HL-60 (cell line): ENCODE data around the gene SLIT1.

Experiments used
- DNase-seq, 2 experiments: peaks; one replicate each; pipeline ENCODE4 v3.0.0-alpha.2; 2010 to 2020; ENCODE audit warnings: low read depth in 1 of 2, low spot score in 1 of 2
- H3K27ac ChIP-seq: fragments of 250-450 bp; sonication (Bioruptor Pico); replicated peaks from 2 replicates; pipeline ENCODE4 v1.5.1; 2020; ENCODE audit warnings: mild to moderate bottlenecking, moderate library complexity
- H3K27me3 ChIP-seq: fragments of 250-450 bp; sonication (Bioruptor Pico); 2 replicates; pipeline ENCODE4 v1.5.1; 2021; ENCODE audit warnings: mild to moderate bottlenecking, moderate library complexity; ENCODE audit not compliant: insufficient read depth, poor library complexity, severe bottlenecking
- H3K4me3 ChIP-seq: replicated peaks from 2 replicates; pipeline ENCODE4 v1.5.1; 2011; ENCODE audit warnings: mild to moderate bottlenecking, control low read depth, low read length; ENCODE audit not compliant: insufficient read depth
- CTCF ChIP-seq: IDR thresholded peaks from one replicate; pipeline ENCODE4 v1.5.1; 2011; ENCODE audit warnings: low read length, control low read depth, inconsistent platforms; ENCODE audit not compliant: insufficient read depth
- GABPA ChIP-seq: IDR thresholded peaks from 2 replicates; pipeline ENCODE4 v1.6.1; 2012; ENCODE audit warnings: low read depth
- POLR2AphosphoS5 ChIP-seq: IDR thresholded peaks from 2 replicates; pipeline ENCODE4 v1.6.1; 2012; ENCODE audit warnings: low read depth
- REST ChIP-seq: IDR thresholded peaks from 2 replicates; pipeline ENCODE4 v1.6.1; 2012; ENCODE audit warnings: low read depth; ENCODE audit not compliant: insufficient replicate concordance
- SPI1 ChIP-seq: IDR thresholded peaks from 2 replicates; pipeline ENCODE4 v1.6.1; 2012; ENCODE audit warnings: low read depth, mild to moderate bottlenecking, borderline replicate concordance

SLIT1 gene

GRCh38 chr10:97100657-97101056 is 85.1 kb downstream of the SLIT1 start:
- TF ChIP-seq REST, result no peak
- TF ChIP-seq CTCF, result no peak
- TF ChIP-seq GABPA, result no peak
- no peak for TF ChIP-seq POLR2AphosphoS5
- no peak for TF ChIP-seq SPI1
- Histone ChIP-seq H3K27me3 (peaks cover 24% of the 10 kb centered on the region), H3K27ac (no peak overlapping the region), H3K4me3 (no peak overlapping the region)
- no peak for DNase-seq

GRCh38 chr10:97099868-97100267 is 85.9 kb downstream of the SLIT1 start:
- Histone ChIP-seq H3K4me3 (no peak overlapping the region), H3K27me3 (peaks cover 26% of the 10 kb centered on the region), H3K27ac (no peak overlapping the region)
- no peak for TF ChIP-seq CTCF
- DNase-seq, result no peak

- no peak for DNase-seq
- no peak overlapping the region for H3K4me3 ChIP-seq
- H3K27me3 ChIP-seq, result peaks cover 28% of the 10 kb centered on the region
- TF ChIP-seq GABPA, result no peak
- no peak for TF ChIP-seq SPI1
- no peak for TF ChIP-seq CTCF
- TF ChIP-seq POLR2AphosphoS5, result no peak
- no peak for TF ChIP-seq REST
- H3K27ac ChIP-seq, result no peak overlapping the region
Measured at GRCh38 chr10:97099089-97099488, 86.7 kb downstream of the SLIT1 start.

GRCh38 chr10:97097084-97097433 is 88.7 kb downstream of the SLIT1 start:
- Histone ChIP-seq H3K27ac (no peak overlapping the region), H3K4me3 (no peak overlapping the region), H3K27me3 (peaks cover 28% of the 10 kb centered on the region)
- DNase-seq, result no peak
- TF ChIP-seq REST, result no peak
- no peak for TF ChIP-seq GABPA
- TF ChIP-seq SPI1, result no peak
- no peak for TF ChIP-seq CTCF
- no peak for TF ChIP-seq POLR2AphosphoS5
